Astrocyte (in vitro differentiated cells and primary cell): ENCODE measurements around the gene COPS9. TPM values are rescaled to one million over a fixed set of nuclear protein-coding genes. Genes with fewer than 3 reads are reported as not detected.

Experiments
- DNase-seq: peaks from one replicate; pipeline ENCODE4 v3.0.0-alpha.2; 2010; ENCODE audit warnings: low read depth
- FAIRE-seq: peaks from 2 replicates; lab custom pipeline; 2011; peaks lifted over from hg19 to GRCh38; lab: Jason Lieb, UNC
- H2AFZ ChIP-seq: 2 replicates; pipeline ENCODE4 v1.6.0; 2012; ENCODE audit warnings: low read depth, low read length, inconsistent platforms
- H3K27ac ChIP-seq: 2 replicates; pipeline ENCODE4 v1.5.1; 2011; ENCODE audit warnings: low read depth, low read length, inconsistent platforms
- H3K27me3 ChIP-seq: 2 replicates; pipeline ENCODE4 v1.6.0; 2011; ENCODE audit warnings: low read length, inconsistent platforms; ENCODE audit not compliant: insufficient read depth
- H3K36me3 ChIP-seq: 2 replicates; pipeline ENCODE4 v1.5.1; 2011; ENCODE audit warnings: low read length, inconsistent platforms; ENCODE audit not compliant: insufficient read depth
- H3K4me1 ChIP-seq: 2 replicates; pipeline ENCODE4 v1.5.1; 2011; ENCODE audit warnings: low read length, inconsistent platforms; ENCODE audit not compliant: insufficient read depth
- H3K4me2 ChIP-seq: 2 replicates; pipeline ENCODE4 v1.6.0; 2012; ENCODE audit warnings: low read length, inconsistent platforms
- H3K4me3 ChIP-seq: 2 replicates; pipeline ENCODE4 v1.5.1; 2011; ENCODE audit warnings: low read depth, mild to moderate bottlenecking, low read length, inconsistent platforms; ENCODE audit not compliant: insufficient read depth
- H3K79me2 ChIP-seq: 2 replicates; pipeline ENCODE4 v1.6.0; 2012; ENCODE audit warnings: mild to moderate bottlenecking, low read length, inconsistent platforms; ENCODE audit not compliant: insufficient read depth
- H3K9ac ChIP-seq: 2 replicates; pipeline ENCODE4 v1.6.0; 2012; ENCODE audit warnings: mild to moderate bottlenecking, low read length, inconsistent platforms
- H3K9me3 ChIP-seq: 2 replicates; pipeline ENCODE4 v1.5.1; 2012; ENCODE audit warnings: low read depth, mild to moderate bottlenecking, low read length, inconsistent platforms; ENCODE audit not compliant: insufficient read depth
- H4K20me1 ChIP-seq: 2 replicates; pipeline ENCODE4 v1.6.0; 2012; ENCODE audit warnings: low read length, inconsistent platforms; ENCODE audit not compliant: insufficient read depth
- H3K27ac Mint-ChIP-seq: one replicate; pipeline ENCODE4 v1.8.0; 2021; ENCODE audit warnings: mild to moderate bottlenecking, mixed read lengths; ENCODE audit not compliant: unreplicated experiment
- H3K27me3 Mint-ChIP-seq: one replicate; pipeline ENCODE4 v1.8.0; 2021; ENCODE audit warnings: low read depth, mixed read lengths; ENCODE audit not compliant: unreplicated experiment
- H3K36me3 Mint-ChIP-seq: one replicate; pipeline ENCODE4 v1.8.0; 2021; ENCODE audit warnings: low read depth, mixed read lengths; ENCODE audit not compliant: unreplicated experiment
- H3K4me1 Mint-ChIP-seq: one replicate; pipeline ENCODE4 v1.8.0; 2021; ENCODE audit warnings: low read depth, mixed read lengths; ENCODE audit not compliant: unreplicated experiment
- H3K4me3 Mint-ChIP-seq: one replicate; pipeline ENCODE4 v1.8.0; 2021; ENCODE audit warnings: mild to moderate bottlenecking, moderate library complexity, mixed read lengths; ENCODE audit not compliant: unreplicated experiment
- H3K9me3 Mint-ChIP-seq: one replicate; pipeline ENCODE4 v1.8.0; 2021; ENCODE audit warnings: mild to moderate bottlenecking, mixed read lengths; ENCODE audit not compliant: unreplicated experiment
- CTCF ChIP-seq: IDR thresholded peaks from 2 replicates; pipeline ENCODE4 v1.5.1; 2011; ENCODE audit warnings: low read depth, mild to moderate bottlenecking, inconsistent platforms, low read length, moderate library complexity; ENCODE audit not compliant: insufficient read depth
- EZH2 ChIP-seq: IDR thresholded peaks from 2 replicates; pipeline ENCODE4 v1.6.1; 2012; ENCODE audit warnings: mild to moderate bottlenecking, low read length, inconsistent platforms; ENCODE audit not compliant: insufficient read depth
- total RNA-seq: library from RNA; stranded (reverse); gene quantifications from 2 replicates; pipeline ENCODE4 v1.2.1, GENCODE V29; 2021

Gene COPS9
- total RNA-seq, 1 donor from 2014 or later: 192 TPM

GRCh38 chr2:240183875-240184590 is 47.9 kb upstream of the COPS9 start:
- Histone ChIP-seq H3K4me3 (no peak overlapping the region), H3K27ac (no peak overlapping the region), H3K9ac (no peak overlapping the region), H3K9me3 (peaks cover 4% of the 10 kb centered on the region), H3K79me2 (no peaks in the 10 kb centered on the region), H2AFZ (no peak overlapping the region), H3K36me3 (no peaks in the 10 kb centered on the region), H3K4me1 (no peaks in the 10 kb centered on the region), H4K20me1 (no peaks in the 10 kb centered on the region), H3K4me2 (no peak overlapping the region), H3K27me3 (peaks cover 6% of the 10 kb centered on the region)
- H3K4me1 Mint-ChIP-seq: no peaks in the 10 kb centered on the region
- H3K9me3 Mint-ChIP-seq: peaks cover 29% of the 10 kb centered on the region
- FAIRE-seq: no peak
- peaks cover 61% of the 10 kb centered on the region for H3K27me3 Mint-ChIP-seq
- peaks cover 5% of the 10 kb centered on the region for H3K36me3 Mint-ChIP-seq
- TF ChIP-seq EZH2 (no peak), CTCF (no peak)
- no peak overlapping the region for H3K4me3 Mint-ChIP-seq
- no peak overlapping the region for H3K27ac Mint-ChIP-seq
- no peak for DNase-seq

- no peak overlapping the region for H3K4me3 Mint-ChIP-seq
- Histone ChIP-seq H3K4me1 (no peaks in the 10 kb centered on the region), H3K4me3 (no peak overlapping the region), H3K79me2 (no peaks in the 10 kb centered on the region), H3K27me3 (peaks cover 8% of the 10 kb centered on the region), H3K27ac (no peak overlapping the region), H3K36me3 (no peaks in the 10 kb centered on the region), H2AFZ (no peak overlapping the region), H4K20me1 (no peaks in the 10 kb centered on the region), H3K4me2 (no peak overlapping the region), H3K9me3 (peaks cover 4% of the 10 kb centered on the region), H3K9ac (no peak overlapping the region)
- H3K9me3 Mint-ChIP-seq: peaks cover 28% of the 10 kb centered on the region
- H3K27me3 Mint-ChIP-seq: peaks cover 67% of the 10 kb centered on the region
- peaks cover 5% of the 10 kb centered on the region for H3K36me3 Mint-ChIP-seq
- H3K27ac Mint-ChIP-seq: no peak overlapping the region
- DNase-seq (no peak), FAIRE-seq (no peak)
- no peaks in the 10 kb centered on the region for H3K4me1 Mint-ChIP-seq
- TF ChIP-seq CTCF (no peak), EZH2 (no peak)
Observed at GRCh38 chr2:240183006-240183874, 47.1 kb upstream of the COPS9 start.
